Measurements from ENCODE around the gene PRKG1.

DNA sequence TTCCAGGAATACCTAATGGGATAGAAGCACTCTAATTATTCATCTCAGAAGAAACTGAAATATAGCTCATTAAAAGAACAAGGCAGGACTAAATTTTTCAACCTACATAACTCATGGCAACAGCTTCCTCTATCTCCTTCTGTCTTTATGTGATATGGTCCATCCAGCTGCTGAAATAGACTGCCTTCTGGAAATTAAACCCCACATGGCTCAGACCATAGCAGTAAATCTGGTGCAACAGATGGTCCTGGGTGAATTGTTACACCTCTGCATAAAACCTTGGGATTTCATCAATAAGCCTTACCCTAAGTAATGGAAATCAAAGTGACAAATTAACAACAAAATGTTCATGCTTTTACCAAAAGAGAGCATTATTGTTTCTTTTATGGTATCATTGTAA lies 830.7 kb downstream of the PRKG1 start:
- TF ChIP-seq, protein P1, sequence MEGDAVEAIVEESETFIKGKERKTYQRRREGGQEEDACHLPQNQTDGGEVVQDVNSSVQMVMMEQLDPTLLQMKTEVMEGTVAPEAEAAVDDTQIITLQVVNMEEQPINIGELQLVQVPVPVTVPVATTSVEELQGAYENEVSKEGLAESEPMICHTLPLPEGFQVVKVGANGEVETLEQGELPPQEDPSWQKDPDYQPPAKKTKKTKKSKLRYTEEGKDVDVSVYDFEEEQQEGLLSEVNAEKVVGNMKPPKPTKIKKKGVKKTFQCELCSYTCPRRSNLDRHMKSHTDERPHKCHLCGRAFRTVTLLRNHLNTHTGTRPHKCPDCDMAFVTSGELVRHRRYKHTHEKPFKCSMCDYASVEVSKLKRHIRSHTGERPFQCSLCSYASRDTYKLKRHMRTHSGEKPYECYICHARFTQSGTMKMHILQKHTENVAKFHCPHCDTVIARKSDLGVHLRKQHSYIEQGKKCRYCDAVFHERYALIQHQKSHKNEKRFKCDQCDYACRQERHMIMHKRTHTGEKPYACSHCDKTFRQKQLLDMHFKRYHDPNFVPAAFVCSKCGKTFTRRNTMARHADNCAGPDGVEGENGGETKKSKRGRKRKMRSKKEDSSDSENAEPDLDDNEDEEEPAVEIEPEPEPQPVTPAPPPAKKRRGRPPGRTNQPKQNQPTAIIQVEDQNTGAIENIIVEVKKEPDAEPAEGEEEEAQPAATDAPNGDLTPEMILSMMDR (IDR thresholded peaks at IDR 0.05; ENCODE audit: insufficient read depth, low read length, poor library complexity, severe bottlenecking): no peak
- TF ChIP-seq EZH2phosphoT487 (conservative IDR thresholded peaks at IDR 0.05; ENCODE audit: low read length): no peak
